HG02571 (cell line): ENCODE measurements around the gene RFTN1.

ENCODE experiments used
- ATAC-seq: cut with Tn5 transposase; IDR thresholded peaks from one replicate; pipeline ENCODE4 v1.9.1; 2021; ENCODE audit warnings: mild to moderate bottlenecking, moderate library complexity; ENCODE audit not compliant: unreplicated experiment

The RFTN1 gene

DNA sequence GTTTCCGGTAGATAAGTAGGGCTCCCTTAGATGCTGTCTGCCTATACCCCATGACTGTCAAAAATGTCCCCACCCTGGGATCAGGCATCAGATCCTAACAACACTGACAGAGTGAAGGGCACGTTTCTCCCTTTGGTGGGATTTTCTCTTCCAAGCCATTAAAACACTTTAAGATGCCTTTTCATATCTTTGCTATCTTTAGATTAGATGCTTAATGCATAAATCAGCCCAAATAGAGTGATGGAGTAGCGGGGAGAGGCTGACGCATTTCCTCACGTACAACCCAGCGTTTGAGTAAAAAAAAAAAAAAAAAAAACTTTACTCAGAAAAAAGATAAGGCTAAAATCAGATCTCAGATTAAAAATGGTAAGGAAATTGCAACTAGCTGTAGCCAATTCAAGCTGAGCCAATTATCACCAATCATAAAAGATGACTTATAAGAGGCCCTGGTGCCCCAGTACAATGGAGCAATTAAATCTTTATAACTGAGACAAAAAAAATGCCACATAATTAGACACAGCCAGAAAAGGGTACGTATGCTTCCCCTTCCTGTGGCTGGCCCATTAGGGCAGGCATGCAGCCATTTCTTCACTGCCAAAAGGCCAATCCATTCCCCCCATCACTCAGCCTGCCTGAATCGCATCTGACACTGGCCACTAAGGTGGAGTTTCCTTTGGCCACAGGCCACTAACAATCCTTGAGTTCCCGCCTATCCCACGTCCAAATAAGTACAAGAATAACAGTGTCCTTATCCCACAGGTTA lies 45.0 kb downstream of the RFTN1 start:
- no peak for ATAC-seq

DNA sequence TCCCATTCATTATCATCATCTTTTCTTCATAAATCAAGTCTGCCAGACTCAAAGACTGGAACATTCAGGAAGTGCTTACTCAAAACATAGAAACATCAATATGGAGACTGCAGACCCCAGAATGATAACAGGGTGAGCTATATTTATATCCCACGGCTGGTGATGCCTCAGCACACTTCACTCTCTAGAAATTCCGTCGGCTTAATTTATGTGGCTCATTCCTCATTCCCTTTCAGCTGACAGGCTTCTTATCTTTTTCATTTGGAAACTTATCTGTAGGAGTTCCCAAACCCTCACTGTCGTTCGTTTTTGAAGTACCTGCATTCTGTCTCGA lies 45.5 kb downstream of the RFTN1 start:
- ATAC-seq: no peak

GRCh38 chr3:16467393-16467792 lies 46.1 kb downstream of the RFTN1 start:
- peak; percentile 73 for ATAC-seq

DNA sequence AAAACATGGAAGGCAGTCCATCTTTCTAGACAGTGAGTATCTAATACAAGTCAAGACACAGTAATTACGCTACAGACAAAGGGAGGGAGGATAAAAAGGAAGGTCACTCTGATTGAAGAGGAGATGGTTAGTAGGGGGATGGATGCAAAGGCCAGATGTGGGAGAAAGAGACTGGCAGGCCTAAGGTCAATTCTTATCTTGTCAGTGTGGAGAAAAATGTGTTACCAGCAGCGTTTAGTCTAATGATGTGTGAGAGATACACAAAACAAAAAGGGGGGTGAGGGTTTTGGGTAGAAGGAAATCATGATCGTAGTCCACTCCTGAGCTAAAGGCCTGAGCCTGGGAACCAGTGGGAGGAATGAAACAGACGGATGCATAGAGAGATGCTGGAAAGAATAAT lies 46.7 kb downstream of the RFTN1 start:
- ATAC-seq: no peak

DNA sequence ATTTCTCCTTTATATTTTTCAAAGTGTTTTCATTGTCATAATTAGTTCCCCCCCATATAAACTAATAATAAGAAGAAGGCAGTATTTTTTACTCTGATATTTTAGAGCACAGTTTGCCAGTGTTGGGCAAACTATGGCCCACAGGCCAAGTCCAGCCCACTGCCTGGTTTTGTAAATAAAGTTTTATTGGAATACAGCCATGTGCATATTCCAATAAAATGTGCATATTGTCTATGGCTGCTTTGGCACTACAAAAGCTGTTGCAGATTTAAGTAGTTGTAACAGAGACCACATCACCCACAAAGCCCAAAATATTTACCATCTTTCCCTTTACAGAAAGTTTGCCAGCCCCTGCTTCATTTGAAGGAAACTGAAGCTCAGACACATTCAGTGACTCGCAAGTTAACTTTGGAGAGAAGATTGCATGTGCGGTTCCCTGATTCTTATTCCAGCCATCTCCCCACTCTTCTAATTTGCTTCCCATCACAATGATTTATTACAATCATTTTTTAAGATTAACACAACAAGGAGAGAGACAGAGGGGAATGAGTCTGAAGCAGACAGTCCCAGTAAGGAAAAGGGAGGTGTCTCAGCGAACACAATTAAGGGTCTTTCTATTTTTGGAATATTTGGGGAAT lies 48.9 kb downstream of the RFTN1 start:
- ATAC-seq: no peak

DNA sequence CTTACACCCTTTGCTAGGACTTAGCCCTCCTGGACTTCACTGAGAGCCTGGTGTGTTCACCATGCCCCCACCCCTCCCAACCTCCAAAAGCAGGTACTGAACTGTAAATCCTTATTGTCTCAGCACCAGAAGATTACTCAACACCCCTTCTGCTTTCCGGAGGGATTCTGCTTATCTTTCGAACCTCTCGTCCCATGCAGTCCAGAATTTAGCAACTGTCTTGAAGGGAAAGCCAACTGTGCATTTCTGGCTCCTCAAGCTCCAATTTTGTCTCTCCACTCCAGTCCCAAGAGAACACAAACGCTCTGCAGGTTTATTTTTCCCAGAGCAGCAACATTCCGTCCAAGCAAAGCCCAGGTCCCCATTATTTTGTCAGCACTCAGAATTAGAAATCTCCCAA lies 49.6 kb downstream of the RFTN1 start:
- ATAC-seq: no peak

DNA sequence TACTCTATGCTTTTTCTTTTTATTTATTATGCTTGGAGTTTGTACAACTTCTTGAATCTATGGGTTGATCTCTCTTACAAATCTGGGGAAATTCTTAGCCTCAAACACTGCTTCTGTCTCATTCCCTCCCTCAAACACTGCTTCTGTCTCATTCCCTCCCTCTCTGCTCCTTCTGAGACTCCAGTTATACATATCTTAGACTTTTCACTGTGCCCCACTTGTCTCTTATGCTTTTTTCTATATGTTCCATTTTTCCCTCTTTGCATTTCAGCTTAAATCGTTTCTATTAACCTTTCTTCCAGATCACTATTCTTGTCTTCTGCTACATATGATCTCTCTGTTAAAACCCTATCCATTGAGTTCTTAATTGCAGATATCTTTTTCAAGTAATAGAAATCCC lies 50.4 kb downstream of the RFTN1 start:
- no peak for ATAC-seq

DNA sequence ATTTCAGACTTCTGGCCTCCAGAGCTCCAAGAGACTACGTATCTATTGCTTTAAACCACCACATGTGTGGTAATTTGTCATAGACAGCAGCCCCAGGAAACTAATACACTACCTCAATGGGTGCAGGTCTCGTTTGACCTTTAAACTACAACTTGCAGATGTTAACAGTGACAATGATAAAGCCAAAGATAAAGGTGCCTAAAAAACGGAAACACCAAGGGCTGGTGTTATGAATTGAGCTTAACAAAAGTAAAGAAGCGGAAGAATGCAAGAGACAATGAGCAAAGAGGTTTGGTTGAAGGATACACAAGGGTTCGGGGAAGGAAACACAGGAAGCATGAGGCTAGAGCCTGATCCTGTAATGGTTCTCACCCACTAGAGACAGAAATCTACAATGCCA lies 50.8 kb downstream of the RFTN1 start:
- no peak for ATAC-seq

DNA sequence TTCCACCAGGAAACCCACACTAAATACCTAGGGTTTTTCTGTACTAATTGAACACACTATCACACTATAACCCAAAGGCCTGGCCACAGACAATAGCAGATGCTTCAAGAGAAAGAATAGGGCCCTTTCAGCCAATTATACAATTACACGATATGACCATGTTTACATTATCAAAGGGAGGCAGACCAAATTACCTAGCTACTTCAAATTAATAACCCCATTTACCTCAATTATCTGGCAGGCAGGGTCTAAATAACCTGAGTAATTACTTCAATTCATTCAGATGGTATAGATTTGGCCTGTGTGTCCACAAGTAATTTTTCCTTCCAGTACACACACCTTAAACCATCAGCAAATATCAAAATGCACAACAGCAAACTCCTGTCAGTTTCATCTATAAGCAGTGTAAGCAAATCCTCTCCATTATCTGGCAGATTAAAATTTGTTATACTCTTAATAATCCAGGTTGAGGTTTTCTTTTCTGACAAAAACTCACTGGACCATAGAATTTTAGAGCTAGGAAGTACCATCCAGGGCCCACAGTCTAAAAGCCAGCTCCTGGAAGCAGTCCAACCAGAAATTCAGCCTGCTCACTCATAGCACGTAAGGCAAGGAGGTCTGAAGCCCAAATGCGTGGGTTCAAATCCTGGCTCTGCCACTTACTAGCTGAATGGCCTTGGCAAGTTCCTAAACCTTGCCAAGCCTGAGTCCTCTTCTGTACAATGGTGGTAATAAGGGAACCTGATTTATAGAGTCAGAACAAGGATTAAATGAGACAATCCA lies 51.8 kb downstream of the RFTN1 start:
- ATAC-seq: no peak

- no peak for ATAC-seq
Observed at GRCh38 chr3:16460886-16461285, 52.6 kb downstream of the RFTN1 start.

DNA sequence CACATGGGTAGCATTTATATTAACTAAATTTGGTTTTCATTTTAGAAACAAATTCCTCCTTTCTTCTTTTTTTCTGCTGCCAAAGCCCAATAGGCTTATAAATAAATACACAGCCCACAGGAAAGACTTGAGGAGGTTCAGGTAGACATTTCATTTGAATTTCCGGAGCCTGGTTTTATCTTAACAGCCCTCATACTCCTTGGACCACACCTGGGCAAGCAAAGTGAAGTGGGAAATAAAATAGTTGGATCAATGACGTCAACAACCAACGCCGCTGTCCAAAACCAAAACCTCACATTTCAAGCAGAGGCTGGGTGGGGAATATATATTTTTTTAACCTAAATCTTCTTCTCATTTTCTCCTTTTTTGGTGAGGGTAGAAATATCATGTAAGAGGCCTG lies 53.2 kb downstream of the RFTN1 start:
- no peak for ATAC-seq

DNA sequence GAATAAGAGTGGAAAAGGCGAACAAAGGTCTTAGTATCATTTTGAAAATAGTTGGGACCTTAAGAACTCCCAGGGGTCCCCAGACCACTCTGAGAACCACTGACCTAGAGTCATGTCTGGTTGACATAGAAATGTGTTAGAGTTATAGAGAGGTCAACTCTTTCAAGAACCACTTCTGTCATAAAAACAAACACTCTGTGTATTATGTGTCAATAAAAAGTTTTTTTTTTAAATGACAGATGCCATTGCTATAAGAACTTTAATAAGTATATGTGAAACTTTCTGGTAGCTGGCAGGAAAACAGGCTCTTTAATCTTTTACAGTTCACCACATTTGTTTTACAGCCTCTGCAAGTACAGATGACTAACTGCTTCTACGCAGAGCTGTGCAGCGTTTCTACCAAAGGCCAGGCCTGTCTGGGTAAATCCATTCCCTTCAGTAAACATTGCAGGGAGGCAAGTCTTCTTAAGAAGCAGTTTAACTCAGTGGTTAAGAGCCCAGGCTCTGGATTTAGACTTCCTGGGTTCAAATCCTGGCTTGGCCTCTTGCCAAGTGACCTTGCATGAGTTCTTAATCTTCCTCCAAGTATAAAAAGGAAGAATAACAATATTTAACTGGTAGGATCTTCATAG lies 56.6 kb downstream of the RFTN1 start:
- ATAC-seq: no peak

GRCh38 chr3:16455966-16456365 lies 57.5 kb downstream of the RFTN1 start:
- no peak for ATAC-seq

DNA sequence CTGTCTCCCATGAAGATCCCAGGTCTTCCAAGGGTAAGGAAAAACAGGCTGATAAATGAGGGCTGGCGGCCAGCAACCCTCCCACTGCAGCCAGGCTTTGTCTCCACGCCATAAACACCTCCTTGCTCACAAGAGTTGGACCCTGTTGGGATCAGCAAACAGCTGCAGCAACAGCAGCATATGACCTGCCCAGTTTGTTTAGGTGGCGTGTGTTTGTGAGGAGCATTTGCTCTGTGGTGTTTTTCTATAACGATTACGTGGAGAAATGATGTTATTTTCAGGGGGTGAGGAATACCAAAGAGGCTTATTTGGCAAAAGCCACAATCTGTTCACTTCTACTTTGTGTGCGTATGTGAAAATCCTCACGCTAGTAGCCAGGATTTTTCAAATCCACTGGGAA lies 58.5 kb downstream of the RFTN1 start:
- ATAC-seq: no peak

GRCh38 chr3:16452261-16452660 lies 61.2 kb downstream of the RFTN1 start:
- no peak for ATAC-seq

DNA sequence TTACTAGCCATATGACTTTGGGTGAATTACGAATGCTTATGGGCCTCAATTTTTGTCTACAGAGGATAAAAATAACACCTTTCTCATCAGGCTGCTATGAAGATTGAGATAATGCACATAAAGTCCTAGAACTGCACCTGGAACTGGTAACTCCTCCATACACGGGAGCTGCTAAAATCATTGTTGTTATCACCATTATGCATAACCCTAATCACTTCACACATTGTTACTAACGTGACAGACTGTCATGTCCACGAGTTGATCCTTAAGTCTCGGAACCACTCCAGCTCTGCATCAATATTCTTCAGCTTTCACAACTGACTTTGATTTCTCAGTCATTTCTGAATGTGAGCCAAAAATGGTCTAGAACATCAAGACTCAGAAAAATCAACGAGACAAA lies 64.1 kb downstream of the RFTN1 start:
- ATAC-seq: no peak

- ATAC-seq: no peak
Observed at GRCh38 chr3:16448639-16449070, 64.8 kb downstream of the RFTN1 start.

DNA sequence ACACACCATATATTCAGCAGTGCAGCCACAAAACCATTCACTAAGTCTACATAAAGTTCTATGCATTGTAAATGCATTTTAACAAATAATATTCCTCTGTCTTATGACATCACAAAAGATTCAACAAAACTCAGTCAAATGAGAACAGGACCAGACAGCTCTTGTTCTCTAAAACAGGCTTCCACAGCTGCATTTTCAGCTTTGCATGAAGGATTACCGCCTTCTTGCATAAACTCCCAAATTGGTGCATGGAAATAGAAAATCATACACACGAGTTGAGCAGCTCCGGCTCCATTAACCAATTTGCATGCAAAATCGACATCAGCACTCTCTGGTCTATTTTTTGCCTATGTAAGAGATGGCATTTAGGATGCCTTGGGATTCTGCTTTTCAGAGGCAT lies 66.4 kb downstream of the RFTN1 start:
- ATAC-seq: no peak

DNA sequence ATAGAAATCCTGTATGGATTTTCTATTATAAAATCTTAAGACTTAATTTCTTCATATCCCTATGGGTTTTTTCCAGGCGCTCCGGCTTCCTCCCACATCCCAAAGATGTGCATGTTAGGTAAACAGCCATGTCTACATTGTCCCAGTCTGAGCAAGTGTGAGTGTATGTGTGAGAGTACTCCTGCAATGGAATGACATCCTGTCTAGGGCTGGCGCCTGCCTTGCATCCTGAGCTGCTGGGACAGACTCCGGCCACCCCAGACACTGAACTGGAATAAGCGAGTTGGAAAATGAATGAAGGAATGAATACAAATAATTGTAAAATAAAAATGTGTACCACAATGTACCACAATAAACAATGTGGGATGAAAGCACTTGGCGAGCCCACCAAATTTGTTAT lies 69.2 kb downstream of the RFTN1 start:
- no peak for ATAC-seq

DNA sequence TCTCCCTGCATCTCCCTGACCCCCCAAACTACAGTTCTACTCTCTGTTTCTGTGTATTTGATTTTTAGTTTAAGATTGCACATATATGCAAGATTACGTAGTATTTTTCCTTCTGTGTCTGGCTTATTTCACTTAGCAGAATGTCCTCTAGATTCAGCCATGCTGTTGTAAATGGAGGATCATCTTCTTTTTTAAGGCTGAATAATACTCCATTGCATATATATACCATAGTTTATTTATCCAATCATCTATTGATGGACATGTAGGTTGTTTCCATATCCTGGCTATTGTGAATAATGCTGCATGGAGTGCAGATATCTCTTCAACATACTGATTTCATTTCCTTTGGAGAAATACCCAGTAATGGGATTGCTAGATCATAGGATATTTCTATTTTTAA lies 70.8 kb downstream of the RFTN1 start:
- ATAC-seq: no peak

- no peak for ATAC-seq
Observed at GRCh38 chr3:16441371-16441875, 72.1 kb downstream of the RFTN1 start.
